ENCODE data around the gene SLC29A1. TPM values are rescaled to one million over a fixed set of nuclear protein-coding genes. Genes with fewer than 3 reads are reported as not detected.

Gene SLC29A1
- total and polyA plus RNA-seq, 9 of the 15 experiments (the other 6 are each of a cell fraction or from before 2014, with no cell fraction given) = 18.9 to 170 (median 57.7) TPM

GRCh38 chr6:44253307-44254101 lies 30.1 kb downstream of the SLC29A1 start (continued):
- no peak for TF ChIP-seq SREBF2 (CRISPR knock-in tag; IDR thresholded peaks at IDR 0.05)
- TF ChIP-seq, protein P1, sequence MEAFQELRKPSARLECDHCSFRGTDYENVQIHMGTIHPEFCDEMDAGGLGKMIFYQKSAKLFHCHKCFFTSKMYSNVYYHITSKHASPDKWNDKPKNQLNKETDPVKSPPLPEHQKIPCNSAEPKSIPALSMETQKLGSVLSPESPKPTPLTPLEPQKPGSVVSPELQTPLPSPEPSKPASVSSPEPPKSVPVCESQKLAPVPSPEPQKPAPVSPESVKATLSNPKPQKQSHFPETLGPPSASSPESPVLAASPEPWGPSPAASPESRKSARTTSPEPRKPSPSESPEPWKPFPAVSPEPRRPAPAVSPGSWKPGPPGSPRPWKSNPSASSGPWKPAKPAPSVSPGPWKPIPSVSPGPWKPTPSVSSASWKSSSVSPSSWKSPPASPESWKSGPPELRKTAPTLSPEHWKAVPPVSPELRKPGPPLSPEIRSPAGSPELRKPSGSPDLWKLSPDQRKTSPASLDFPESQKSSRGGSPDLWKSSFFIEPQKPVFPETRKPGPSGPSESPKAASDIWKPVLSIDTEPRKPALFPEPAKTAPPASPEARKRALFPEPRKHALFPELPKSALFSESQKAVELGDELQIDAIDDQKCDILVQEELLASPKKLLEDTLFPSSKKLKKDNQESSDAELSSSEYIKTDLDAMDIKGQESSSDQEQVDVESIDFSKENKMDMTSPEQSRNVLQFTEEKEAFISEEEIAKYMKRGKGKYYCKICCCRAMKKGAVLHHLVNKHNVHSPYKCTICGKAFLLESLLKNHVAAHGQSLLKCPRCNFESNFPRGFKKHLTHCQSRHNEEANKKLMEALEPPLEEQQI (IDR thresholded peaks at IDR 0.05) = no peak
- TF ChIP-seq E2F5 (CRISPR knock-in tag; IDR thresholded peaks at IDR 0.05) = 0 out of 2 replicates have a peak, but pooled peaks have one; percentile 51
- TF ChIP-seq NEUROD1 (IDR thresholded peaks at IDR 0.05; ENCODE audit: borderline replicate concordance, low read depth, low read length, partially characterized antibody) = no peak
- no peak for TF ChIP-seq THAP12 (CRISPR knock-in tag; IDR thresholded peaks at IDR 0.05)
- TF ChIP-seq ESRRA (IDR thresholded peaks at IDR 0.05; ENCODE audit: borderline replicate concordance, low read depth) = 0 out of 2 replicates have a peak, but pooled peaks have one; percentile 18
- TF ChIP-seq PCBP1 (IDR thresholded peaks at IDR 0.05; ENCODE audit: low read depth, low read length, poor library complexity, severe bottlenecking) = no peak
- no peak for TF ChIP-seq YBX1 (IDR thresholded peaks at IDR 0.05)
- peak in 1 of 2 experiments; percentile 8; a peak in 2 of 4 replicates for TF ChIP-seq TEAD1 (CRISPR knock-in tag; IDR thresholded peaks at IDR 0.05)
- no peak for TF ChIP-seq KAT8 (IDR thresholded peaks at IDR 0.05; ENCODE audit: low read depth)
- no peak for TF ChIP-seq EP400 (IDR thresholded peaks at IDR 0.05)
- no peak for TF ChIP-seq KLF1 (tag; IDR thresholded peaks at IDR 0.05)
